Common myeloid progenitor, CD34-positive (primary cell): ENCODE data around the gene LPP.
A peak's percentile ranks its signal among the peaks of the same experiment; 100 is the strongest.

Experiments used
- CTCF ChIA-PET: fragments of 350-600 bp; sonication (Branson Sonifier 250); formaldehyde crosslinking; loops from one replicate; lab custom pipeline; 2021; ENCODE audit warnings: antibody characterized with exemption; lab: Charles Lee
- POLR2A ChIA-PET: fragments of 350-600 bp; sonication (Branson Sonifier 250); formaldehyde crosslinking; loops from one replicate; lab custom pipeline; 2021; ENCODE audit warnings: antibody characterized with exemption; lab: Charles Lee
- DNase-seq, 3 donors: peaks; one replicate each; pipeline versions ENCODE4 v3.0.0 to v3.0.0-alpha.2; 2013
- H3K27ac ChIP-seq, 2 experiments: 1 replicate in 1 of 2; 2 replicates in 1 of 2; pipeline ENCODE4 v1.7.0; 2013; ENCODE audit warnings: inconsistent platforms in 2 of 2, low read length in 2 of 2, mild to moderate bottlenecking in 2 of 2, low read depth in 1 of 2, moderate library complexity in 1 of 2; ENCODE audit not compliant: severe bottlenecking in 2 of 2, insufficient read depth in 1 of 2, poor library complexity in 1 of 2
- H3K27me3 ChIP-seq, 5 experiments: replicated peaks in 2 of 5; 1 replicate in 3 of 5; 2 replicates in 2 of 5; pipeline versions ENCODE4 v1.6.1 to v1.7.0; 2013; ENCODE audit warnings: low read length in 4 of 5, mild to moderate bottlenecking in 2 of 5, moderate library complexity in 2 of 5, inconsistent platforms in 1 of 5; ENCODE audit not compliant: insufficient read depth in 5 of 5, control insufficient read depth in 4 of 5
- H3K36me3 ChIP-seq, 4 experiments: 1 replicate in 2 of 4; 2 replicates in 2 of 4; pipeline versions ENCODE4 v1.6.1 to v1.7.0; 2013; ENCODE audit warnings: low read length in 3 of 4, control low read depth in 1 of 4, mild to moderate bottlenecking in 1 of 4; ENCODE audit not compliant: control insufficient read depth in 4 of 4, insufficient read depth in 4 of 4
- H3K4me1 ChIP-seq, 4 experiments: 1 replicate in 3 of 4; 2 replicates in 1 of 4; pipeline versions ENCODE4 v1.6.1 to v1.7.1; 2013; ENCODE audit warnings: low read length in 3 of 4, mild to moderate bottlenecking in 3 of 4, control low read depth in 1 of 4, inconsistent platforms in 1 of 4, moderate library complexity in 1 of 4; ENCODE audit not compliant: control insufficient read depth in 4 of 4, insufficient read depth in 4 of 4; ENCODE audit errors: control extremely low read depth in 1 of 4
- H3K4me3 ChIP-seq, 7 experiments: 1 replicate in 4 of 7; 2 replicates in 3 of 7; pipeline versions ENCODE4 v1.5.1 to v1.7.0; 2013; ENCODE audit warnings: mild to moderate bottlenecking in 7 of 7, low read length in 6 of 7, moderate library complexity in 6 of 7, inconsistent platforms in 2 of 7, low read depth in 2 of 7, control low read depth in 1 of 7; ENCODE audit not compliant: insufficient read depth in 4 of 7, control insufficient read depth in 1 of 7; ENCODE audit errors: extremely low read depth in 1 of 7
- H3K9me3 ChIP-seq, 5 experiments: 1 replicate in 4 of 5; 2 replicates in 1 of 5; pipeline versions ENCODE4 v1.6.1 to v1.7.1; 2013; ENCODE audit warnings: low read length in 4 of 5, mild to moderate bottlenecking in 2 of 5, inconsistent platforms in 1 of 5, low read depth in 1 of 5, moderate library complexity in 1 of 5; ENCODE audit not compliant: control insufficient read depth in 4 of 5, insufficient read depth in 2 of 5; ENCODE audit errors: control extremely low read depth in 1 of 5
- WGBS: methylation state at CpG from one replicate; pipeline ENCODE4 v1.1.5; 2013; ENCODE audit not compliant: insufficient coverage; 5-methylcytosine and 5-hydroxymethylcytosine counted together

The LPP gene

DNA sequence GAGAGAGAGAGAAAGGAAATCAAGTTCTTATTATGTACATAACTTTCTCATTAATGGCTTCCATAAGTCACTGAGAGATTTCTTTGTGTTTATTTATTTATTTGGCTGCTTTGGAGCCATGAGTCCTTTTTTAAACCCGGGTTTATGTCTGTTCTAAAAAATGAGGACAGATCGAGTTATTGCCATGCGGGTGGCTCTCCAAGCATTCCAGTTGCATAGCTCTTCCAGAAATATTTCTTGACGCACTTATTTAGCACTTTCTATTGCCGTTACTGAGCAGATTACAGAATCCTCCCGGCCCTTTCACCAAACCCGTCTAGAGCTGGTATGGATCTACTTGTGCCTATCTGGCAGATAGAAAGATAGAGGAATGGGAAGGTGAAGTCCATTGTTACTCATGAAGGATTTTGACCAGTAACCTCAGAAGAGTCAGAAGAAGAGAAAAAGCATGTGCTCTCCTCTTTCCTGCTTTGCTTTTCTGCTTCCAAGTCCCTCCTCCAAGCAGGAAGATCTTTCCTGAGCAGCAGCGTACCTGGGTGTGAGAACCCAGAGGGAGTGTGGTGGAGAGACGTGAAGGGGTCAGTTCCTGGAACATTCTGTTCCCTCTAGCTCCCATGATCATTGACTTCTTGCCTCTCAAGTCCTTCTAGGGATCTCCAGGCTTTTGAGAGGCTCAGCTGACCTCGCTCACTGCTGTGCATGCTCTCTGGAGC, 112.8 kb downstream of the LPP start:
- H3K27ac ChIP-seq = no peak overlapping the region
- POLR2A ChIA-PET = no interaction called here
- DNase-seq = no peak
- H3K27me3 ChIP-seq = no peaks in the 10 kb centered on the region
- no peak overlapping the region for H3K4me3 ChIP-seq
- H3K36me3 ChIP-seq = no peaks in the 10 kb centered on the region
- 96% methylated on average over 9 of the region's 10 CpGs for WGBS
- H3K4me1 ChIP-seq = peaks cover 0 to 10% (median 0%) of the 10 kb centered on the region in 4 experiments
- CTCF ChIA-PET = no interaction called here
- no peaks in the 10 kb centered on the region for H3K9me3 ChIP-seq

DNA sequence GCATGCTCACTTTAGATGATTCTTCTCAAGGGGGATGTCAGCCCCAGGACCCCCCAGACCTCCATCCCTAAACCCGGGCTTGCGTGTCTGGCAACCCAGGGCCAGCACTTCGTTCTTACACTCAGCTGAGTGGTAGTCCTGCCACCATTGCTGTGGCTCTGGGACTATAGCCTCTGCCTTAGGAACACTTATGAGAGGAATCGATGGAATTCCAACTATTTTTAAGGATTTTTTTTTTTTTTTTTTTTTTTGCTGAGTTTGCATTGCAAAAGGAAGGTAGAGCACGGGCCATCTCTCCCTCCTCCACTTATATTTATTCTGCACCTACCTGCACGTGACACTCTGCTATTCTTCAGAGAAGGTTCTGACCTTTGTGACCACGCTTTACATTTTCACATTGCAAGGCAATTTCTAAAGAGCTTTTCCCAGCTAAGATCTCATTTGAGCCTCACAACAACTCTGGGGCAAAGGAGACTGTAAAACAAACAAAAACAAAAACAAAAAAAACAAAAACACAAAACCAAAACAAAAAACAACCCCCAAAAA, 113.9 kb downstream of the LPP start:
- Histone ChIP-seq H3K27me3 (no peaks in the 10 kb centered on the region), H3K4me3 (no peak overlapping the region), H3K36me3 (no peaks in the 10 kb centered on the region), H3K4me1 (peaks cover 0 to 18% (median 3%) of the 10 kb centered on the region in 4 experiments), H3K27ac (no peak overlapping the region), H3K9me3 (no peaks in the 10 kb centered on the region)
- ChIA-PET POLR2A (no interaction called here), CTCF (no interaction called here)
- DNase-seq = no peak
- WGBS = 100% methylated on average over 5 of the region's 7 CpGs

DNA sequence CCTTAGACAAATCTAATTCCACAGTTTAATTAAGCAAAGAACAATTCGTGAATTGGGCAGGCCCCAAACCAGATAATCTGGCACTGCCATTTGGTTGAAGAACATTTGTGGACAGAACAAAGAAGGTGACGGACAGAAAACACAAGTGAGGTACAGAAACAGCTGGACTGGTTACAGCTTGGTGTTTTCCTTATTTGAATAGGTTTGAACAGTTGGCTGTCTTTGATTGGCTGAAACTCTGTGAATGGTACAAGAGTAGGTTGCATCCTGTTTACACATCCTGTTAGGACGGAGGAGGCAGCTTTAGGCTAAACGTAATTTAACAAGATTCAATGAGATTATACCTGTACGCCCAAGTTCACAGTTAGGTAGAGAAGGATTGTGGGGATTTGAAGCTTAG, 114.4 kb downstream of the LPP start:
- no peaks in the 10 kb centered on the region for H3K9me3 ChIP-seq
- no peak overlapping the region for H3K27ac ChIP-seq
- ChIA-PET CTCF (interaction anchor here (1.0 to 1.1 kb wide), 2 partner anchors 9 to 523 kb away, joined by 3 to 4 read pairs; partner anchors contain the start of gene BCL6), POLR2A (no interaction called here)
- H3K4me1 ChIP-seq = peaks cover 0 to 18% (median 4%) of the 10 kb centered on the region in 4 experiments
- DNase-seq = no peak
- no peaks in the 10 kb centered on the region for H3K27me3 ChIP-seq
- WGBS = 100% methylated on average over 4 of the region's 5 CpGs
- H3K36me3 ChIP-seq = no peaks in the 10 kb centered on the region
- no peak overlapping the region for H3K4me3 ChIP-seq

DNA sequence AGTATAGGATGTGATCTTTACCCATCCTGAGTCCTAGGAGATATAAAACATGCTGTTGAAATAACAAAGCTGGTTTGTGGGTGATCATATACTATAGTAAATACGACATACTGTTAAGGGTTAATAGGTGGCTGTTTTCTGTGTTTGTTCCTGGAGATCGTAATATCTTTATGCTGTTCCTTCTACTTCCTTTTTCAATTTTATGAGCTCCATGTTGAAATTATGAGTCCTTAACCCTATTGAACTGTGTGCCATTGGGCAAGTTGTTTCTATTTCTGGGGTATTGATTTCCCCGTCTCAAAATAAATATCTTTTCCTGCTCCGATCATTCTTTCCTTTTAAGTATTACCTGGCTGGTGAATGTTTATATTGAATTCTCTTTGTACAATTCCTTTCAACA, 115.1 kb downstream of the LPP start:
- Histone ChIP-seq H3K36me3 (no peaks in the 10 kb centered on the region), H3K9me3 (no peaks in the 10 kb centered on the region), H3K27ac (no peak overlapping the region), H3K4me3 (no peak overlapping the region), H3K4me1 (peaks cover 0 to 18% (median 4%) of the 10 kb centered on the region in 4 experiments), H3K27me3 (no peaks in the 10 kb centered on the region)
- no peak for DNase-seq
- POLR2A ChIA-PET = no interaction called here
- CTCF ChIA-PET = interaction anchor here (0.8 to 1.1 kb wide), 3 partner anchors 9 to 528 kb away, joined by 3 to 4 read pairs (median 3); partner anchors contain the start of gene BCL6
- 83% methylated on average over 1 of the region's 4 CpGs for WGBS

DNA sequence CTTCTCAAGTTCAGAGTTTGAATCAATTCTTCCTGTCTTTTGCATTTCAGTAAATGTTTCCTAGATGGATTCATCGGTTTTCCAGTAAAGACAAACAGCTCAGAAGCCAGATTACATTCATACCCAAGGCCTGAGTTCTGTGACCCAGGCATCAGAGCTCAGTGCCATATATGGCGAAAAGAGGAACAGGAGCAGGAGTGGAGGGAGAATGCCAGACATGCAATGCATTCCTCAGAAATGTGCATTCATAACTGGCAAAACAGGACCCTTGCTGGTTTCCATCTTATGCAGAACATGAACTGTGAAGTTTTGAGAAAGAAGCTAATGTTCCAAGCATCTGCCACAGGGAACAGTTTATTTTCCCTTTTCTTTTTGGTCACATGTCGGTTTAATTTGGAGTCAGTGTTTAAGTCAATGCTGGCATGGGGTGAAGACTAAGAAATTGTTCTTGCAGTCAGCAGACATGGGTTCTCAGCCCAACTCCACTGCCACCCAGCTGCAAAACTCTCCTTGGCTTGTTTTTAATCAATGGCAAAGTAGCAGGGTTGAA, 116.5 kb downstream of the LPP start:
- H3K36me3 ChIP-seq = no peaks in the 10 kb centered on the region
- POLR2A ChIA-PET = no interaction called here
- no peak overlapping the region for H3K4me3 ChIP-seq
- H3K27ac ChIP-seq = no peak overlapping the region
- H3K9me3 ChIP-seq = no peaks in the 10 kb centered on the region
- CTCF ChIA-PET = no interaction called here
- peaks cover 0 to 18% (median 4%) of the 10 kb centered on the region in 4 experiments for H3K4me1 ChIP-seq
- no peaks in the 10 kb centered on the region for H3K27me3 ChIP-seq
- peak; percentile 5 to 54 (median 47) for DNase-seq
- 73% methylated on average over 2 of the region's 3 CpGs for WGBS

DNA sequence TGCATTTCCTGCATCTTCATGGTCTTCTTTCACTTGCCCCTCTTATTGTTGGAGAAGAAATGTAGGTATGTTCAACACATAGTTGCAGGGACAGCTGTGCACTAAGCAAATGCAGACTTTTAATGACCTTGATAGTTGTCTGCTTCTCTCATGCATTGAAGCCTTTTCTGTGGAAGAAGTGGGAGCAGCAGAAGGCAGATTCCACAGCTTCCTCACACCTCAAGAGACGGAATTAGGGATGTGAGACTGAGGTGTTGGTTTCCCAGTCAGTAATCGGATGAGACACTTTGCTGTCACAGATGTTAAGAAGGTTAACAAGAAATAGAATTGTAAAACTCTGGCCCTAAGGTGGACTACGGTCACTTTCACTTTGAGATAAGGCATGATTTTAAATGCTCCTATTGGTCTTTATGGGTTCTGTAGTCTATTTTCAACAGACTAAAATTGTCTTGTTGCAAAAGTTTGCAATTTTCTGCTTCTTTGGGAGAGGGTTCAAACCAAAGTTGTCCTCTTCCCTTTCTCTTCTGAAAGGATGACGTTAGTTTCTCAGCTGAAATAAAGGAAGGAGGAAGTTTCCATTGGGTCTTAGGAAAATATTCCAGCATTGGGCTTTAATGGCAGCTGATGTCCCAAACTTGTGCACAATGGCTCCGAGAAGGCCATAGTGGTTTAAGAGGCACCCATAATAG, 117.4 kb downstream of the LPP start:
- no peaks in the 10 kb centered on the region for H3K36me3 ChIP-seq
- H3K4me3 ChIP-seq = no peak overlapping the region
- ChIA-PET POLR2A (no interaction called here), CTCF (no interaction called here)
- H3K4me1 ChIP-seq = peaks cover 0 to 18% (median 4%) of the 10 kb centered on the region in 4 experiments
- 97% methylated on average over 3 of the region's 5 CpGs for WGBS
- no peak overlapping the region for H3K27ac ChIP-seq
- no peaks in the 10 kb centered on the region for H3K27me3 ChIP-seq
- no peaks in the 10 kb centered on the region for H3K9me3 ChIP-seq
- DNase-seq = no peak
